GM19238 (cell line): ENCODE data around the gene SAMD5.

ENCODE experiments used
- DNase-seq: peaks from one replicate; pipeline ENCODE4 v3.0.0; 2011; ENCODE audit warnings: low spot score; ENCODE audit not compliant: insufficient read length

The SAMD5 gene

GRCh38 chr6:147566244-147566898, 57.9 kb downstream of the SAMD5 start:
- DNase-seq = no peak

DNA sequence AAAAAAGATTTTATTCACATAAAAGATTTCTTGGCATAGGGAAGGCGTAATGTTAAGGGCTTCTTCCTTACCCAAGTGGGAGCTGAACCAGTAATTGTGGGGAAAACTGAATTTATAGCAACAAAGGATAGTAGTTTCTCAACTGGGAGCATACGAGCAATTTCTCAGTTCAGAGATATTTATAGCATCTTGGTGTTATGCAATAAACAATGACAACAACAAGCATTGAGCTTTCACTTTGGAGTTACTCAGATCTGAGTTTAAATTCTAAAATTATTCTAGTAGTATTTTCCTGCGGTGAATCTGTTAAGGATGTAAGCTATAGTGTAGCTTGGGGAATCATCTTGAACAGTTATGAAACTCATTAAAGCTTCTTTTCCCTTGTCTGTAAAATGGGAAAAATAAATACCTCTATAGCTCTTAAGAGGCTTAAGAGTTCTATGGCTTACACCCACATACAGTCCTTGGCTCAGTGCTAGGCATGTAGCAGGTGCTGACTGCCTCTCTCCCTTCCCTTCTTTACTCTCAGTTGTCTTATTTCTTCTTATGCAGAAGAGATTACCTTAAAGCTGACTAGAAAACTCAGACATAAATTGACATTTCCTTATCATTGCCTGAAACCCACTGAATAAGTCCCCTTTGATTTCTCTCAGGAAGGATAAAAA, 58.8 kb downstream of the SAMD5 start:
- DNase-seq = no peak

DNA sequence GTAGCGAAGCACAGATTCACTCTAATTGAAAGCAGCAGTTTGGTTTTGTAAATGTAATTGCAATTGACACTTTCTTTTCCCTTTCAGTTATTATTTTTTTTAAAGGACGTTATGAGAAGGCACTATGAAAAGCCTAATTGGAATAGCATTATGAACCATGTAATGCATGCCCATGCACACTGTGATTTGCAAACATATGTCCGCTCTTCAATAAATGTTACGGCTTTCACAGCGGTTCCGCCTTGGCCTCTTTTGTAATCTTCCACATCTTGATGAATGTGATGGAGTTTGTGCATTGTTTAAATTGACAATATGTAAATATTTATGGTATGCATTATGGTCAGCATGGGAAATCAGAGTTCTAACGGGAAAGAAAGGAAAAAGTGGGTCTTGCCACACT, 61.3 kb downstream of the SAMD5 start:
- no peak for DNase-seq

- no peak for DNase-seq
Measured at GRCh38 chr6:147570681-147571080, 62.2 kb downstream of the SAMD5 start.

DNA sequence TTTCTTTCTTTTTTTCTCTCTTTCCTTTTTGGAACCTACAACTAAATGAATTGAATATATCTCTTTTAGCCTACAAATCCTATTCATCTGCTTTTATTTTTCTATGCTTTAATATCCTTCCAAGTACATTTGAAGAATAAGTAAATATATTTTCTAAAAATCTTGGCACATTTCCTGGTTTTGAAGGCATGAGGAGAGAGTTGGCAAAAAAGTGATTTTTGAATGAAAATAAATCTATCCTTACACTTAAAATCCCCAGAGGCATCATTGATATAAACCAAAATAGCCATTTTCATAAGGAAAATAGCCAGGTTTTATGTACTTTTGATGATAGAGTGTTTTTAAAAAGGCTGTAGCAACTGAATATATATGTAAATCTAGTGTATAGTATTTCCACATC, 69.0 kb downstream of the SAMD5 start:
- DNase-seq = no peak

DNA sequence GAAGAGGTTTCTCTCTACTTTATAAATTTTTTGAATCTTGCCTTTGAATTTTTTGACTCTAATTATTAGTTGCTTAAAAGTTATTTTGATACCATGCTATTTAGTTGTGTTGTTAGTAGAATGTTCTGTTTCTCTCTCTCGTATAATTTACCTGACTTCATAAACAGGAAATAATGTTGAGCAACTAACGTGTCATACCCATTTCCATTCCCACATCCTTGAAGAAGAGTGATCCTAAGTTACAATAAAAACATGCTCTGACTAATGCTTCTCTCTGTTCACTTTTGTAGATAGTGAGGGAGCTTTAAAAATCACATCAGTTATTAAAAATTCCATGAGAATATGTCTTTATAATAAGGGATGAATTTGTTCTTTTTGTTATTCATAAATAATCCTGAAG, 69.7 kb downstream of the SAMD5 start:
- no peak for DNase-seq

- no peak for DNase-seq
Measured at GRCh38 chr6:147578883-147579282, 70.4 kb downstream of the SAMD5 start.

DNA sequence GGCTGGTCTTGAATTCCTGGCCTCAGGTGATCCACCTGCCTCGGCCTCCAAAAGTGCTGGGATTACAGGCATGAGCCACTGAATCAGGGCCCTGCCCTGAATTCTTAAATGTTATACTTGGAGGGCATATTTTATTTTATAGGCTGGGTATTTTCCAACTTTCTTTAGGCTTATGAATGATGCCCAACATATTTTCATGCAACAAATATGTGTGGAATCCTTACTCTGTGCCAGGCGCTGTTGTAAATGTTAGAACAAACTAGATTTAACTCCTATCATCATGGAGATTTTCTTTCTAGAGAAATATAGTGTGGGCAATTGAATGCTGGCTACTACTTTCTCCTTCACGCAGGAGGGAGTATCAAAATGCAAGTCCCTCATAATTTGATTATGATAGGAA, 71.2 kb downstream of the SAMD5 start:
- DNase-seq = no peak

- no peak for DNase-seq
Measured at GRCh38 chr6:147582991-147583390, 74.5 kb downstream of the SAMD5 start.

DNA sequence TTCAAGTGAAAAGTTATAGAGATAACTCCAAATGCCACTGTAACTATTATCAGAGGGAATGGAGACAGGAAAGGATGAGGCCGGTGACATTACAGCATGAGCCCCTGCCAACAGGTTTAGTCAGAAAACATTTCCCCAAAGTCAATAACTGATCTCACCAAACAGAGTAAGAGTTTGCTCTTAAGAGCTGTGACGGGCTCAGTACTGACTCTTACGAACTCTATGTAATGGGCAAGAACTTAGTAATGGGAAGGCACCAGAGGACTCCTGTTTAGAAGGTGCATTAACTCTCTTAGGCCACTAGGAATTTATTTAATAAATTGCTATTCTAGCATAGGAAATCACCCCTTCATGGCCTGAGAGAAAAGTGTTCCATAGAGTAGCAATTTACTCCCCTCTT, 76.8 kb downstream of the SAMD5 start:
- DNase-seq = no peak

GRCh38 chr6:147586044-147586443, 77.6 kb downstream of the SAMD5 start:
- no peak for DNase-seq

DNA sequence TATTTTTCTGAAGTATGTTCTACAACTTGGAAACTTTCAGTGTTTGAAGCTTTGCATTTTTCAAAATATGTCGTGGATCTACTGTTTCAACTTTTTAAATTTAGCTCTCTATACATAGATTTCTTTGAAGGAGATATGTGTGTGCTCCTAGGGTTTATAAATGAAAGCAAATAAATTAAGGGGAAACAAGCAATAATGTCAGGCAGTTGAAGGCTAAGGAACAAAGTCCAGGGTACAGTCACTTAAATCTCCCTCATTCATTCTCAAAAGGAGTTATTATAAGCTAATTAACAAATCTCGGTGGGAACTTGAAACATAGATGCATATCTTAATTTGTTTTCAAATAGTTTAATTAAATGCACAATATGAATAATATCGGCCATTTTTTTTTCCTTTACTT, 79.4 kb downstream of the SAMD5 start:
- no peak for DNase-seq

DNA sequence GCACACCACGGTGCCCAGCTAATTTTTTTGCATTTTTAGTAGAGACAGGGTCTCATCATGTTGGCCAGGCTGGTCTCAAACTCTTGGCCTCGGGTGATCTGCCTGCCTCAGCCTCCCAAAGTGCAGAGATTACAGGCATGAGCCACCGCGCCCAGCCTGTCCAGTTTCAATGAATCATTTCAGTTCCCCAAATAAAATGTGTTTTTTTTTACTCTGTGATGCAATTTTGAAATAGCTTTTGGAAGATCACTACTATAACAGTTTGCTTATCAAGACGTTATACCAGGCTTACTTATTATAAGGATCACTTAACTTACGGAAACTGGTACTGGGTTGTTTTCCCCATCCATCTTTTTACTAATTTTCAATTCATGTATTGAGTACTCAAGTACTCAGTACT, 80.0 kb downstream of the SAMD5 start:
- no peak for DNase-seq

- no peak for DNase-seq
Measured at GRCh38 chr6:147589739-147590250, 81.3 kb downstream of the SAMD5 start.

DNA sequence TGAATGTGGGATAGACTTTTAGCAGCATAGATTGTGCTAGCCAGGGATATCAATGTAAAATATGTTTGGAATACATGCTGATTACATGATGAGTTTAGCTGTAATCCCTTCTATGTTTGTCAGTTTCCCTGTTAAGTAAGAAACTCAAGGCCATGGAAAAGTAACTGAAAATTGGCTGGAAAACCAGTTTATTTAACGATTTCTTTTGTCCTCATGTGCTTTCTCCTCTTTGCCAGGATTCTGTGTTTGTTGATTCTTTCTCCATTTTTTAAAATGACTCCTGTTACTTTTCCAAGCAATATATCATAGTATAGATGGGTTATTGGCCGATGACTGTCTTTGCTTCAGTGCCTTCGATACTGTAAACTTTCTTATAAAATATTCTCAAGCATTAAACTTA, 87.5 kb downstream of the SAMD5 start:
- no peak for DNase-seq

- no peak for DNase-seq
Measured at GRCh38 chr6:147603392-147604081, 95.0 kb downstream of the SAMD5 start.

- no peak for DNase-seq
Measured at GRCh38 chr6:147604373-147604772, 95.9 kb downstream of the SAMD5 start.

DNA sequence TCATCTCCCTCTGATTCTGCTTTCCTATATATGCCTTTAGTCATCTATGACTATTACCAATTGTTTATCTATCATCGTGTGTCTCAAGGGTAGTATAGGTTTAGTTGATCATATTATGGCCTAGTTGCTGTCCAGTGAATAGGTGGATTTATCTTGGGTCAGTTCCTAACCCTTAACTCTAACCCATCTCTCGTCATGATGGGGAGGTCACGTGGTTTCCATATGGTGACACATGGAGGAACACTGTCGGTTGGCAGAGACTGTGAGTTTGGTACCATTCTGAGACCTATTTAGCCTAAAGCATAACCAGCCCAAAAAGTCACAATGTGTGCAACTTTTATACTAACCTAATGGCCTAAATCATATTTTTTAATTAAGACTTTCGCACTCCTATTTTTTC, 103.5 kb downstream of the SAMD5 start:
- no peak for DNase-seq

DNA sequence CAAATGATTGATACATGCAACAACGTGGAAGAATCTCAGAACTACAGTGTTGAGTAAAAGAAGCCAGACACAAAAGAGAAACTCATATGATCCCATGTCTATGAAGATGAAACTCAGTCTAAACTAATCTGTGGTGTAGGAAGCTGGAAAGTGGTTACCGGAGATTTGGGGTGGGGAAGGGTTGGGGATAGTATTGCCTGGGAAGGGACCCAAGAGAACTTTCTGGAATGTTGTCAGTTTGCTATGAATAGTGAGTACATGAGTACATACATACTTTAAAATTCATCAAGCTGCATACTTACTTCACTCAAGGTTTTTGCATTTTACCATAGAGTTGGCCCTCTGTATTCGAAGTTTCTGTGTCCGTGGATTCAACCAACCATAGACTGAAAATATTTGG, 106.0 kb downstream of the SAMD5 start:
- DNase-seq = no peak

- no peak for DNase-seq
Measured at GRCh38 chr6:147615659-147616456, 107.4 kb downstream of the SAMD5 start.

- no peak for DNase-seq
Measured at GRCh38 chr6:147617366-147617765, 108.9 kb downstream of the SAMD5 start.

GRCh38 chr6:147618457-147618856, 110.0 kb downstream of the SAMD5 start:
- no peak for DNase-seq
